OCI-LY1 (cell line): ENCODE results near the gene CRTAC1.

Source experiments
- H2AFZ ChIP-seq: fragments of 200-600 bp; sonication (generic), shearing (Covaris generic); 2 replicates; pipeline ENCODE4 v1.6.0; 2014; ENCODE audit warnings: antibody characterized with exemption, mild to moderate bottlenecking, low read length
- H3F3A ChIP-seq: fragments of 200-600 bp; sonication (generic), shearing (Covaris generic); 2 replicates; pipeline ENCODE4 v1.6.0; 2014; ENCODE audit warnings: mild to moderate bottlenecking, antibody characterized with exemption, low read length, moderate library complexity; ENCODE audit not compliant: insufficient read depth
- H3K27ac ChIP-seq: fragments of 200-600 bp; sonication (generic); 2 replicates; pipeline ENCODE4 v1.5.1; 2014; ENCODE audit warnings: low read length, mixed run types, mild to moderate bottlenecking, low read depth; ENCODE audit not compliant: poor library complexity, severe bottlenecking
- H3K27me3 ChIP-seq: fragments of 200-600 bp; sonication (generic); 2 replicates; pipeline ENCODE4 v1.6.0; 2014; ENCODE audit warnings: antibody characterized with exemption, mild to moderate bottlenecking, low read length, moderate library complexity; ENCODE audit not compliant: insufficient read depth
- H3K36me3 ChIP-seq: fragments of 200-600 bp; sonication (generic); 2 replicates; pipeline ENCODE4 v1.6.1; 2014; ENCODE audit warnings: mild to moderate bottlenecking, antibody characterized with exemption, low read length, moderate library complexity, mixed read lengths; ENCODE audit not compliant: insufficient read depth
- H3K4me1 ChIP-seq: fragments of 200-600 bp; sonication (generic); 2 replicates; pipeline ENCODE4 v1.5.1; 2014; ENCODE audit warnings: mild to moderate bottlenecking, low read length, moderate library complexity; ENCODE audit not compliant: insufficient read depth, severe bottlenecking
- H3K4me2 ChIP-seq: fragments of 200-600 bp; sonication (generic), shearing (Covaris generic); 2 replicates; pipeline ENCODE4 v1.6.1; 2014; ENCODE audit warnings: low read length
- H3K4me3 ChIP-seq: fragments of 200-600 bp; sonication (generic); 2 replicates; pipeline ENCODE4 v1.5.1; 2014; ENCODE audit warnings: low read length, low read depth, mild to moderate bottlenecking, mixed read lengths; ENCODE audit not compliant: poor library complexity, severe bottlenecking
- H3K79me2 ChIP-seq: fragments of 200-600 bp; shearing (Covaris generic); 2 replicates; pipeline ENCODE4 v1.6.1; 2016; ENCODE audit warnings: mixed run types, low read length, mixed read lengths; ENCODE audit not compliant: insufficient read depth
- H3K9ac ChIP-seq: fragments of 200-600 bp; sonication (generic), shearing (Covaris generic); 2 replicates; pipeline ENCODE4 v1.6.1; 2014; ENCODE audit warnings: mild to moderate bottlenecking, low read length, mixed read lengths
- H3K9me2 ChIP-seq: fragments of 200-600 bp; sonication (generic), shearing (Covaris generic); 2 replicates; pipeline ENCODE4 v1.6.1; 2014; ENCODE audit warnings: low read depth, mild to moderate bottlenecking, low read length, mixed read lengths
- H3K9me3 ChIP-seq: fragments of 200-600 bp; shearing (Covaris generic); 2 replicates; pipeline ENCODE4 v1.6.1; 2014; ENCODE audit warnings: low read length, mixed read lengths
- H4K20me1 ChIP-seq: fragments of 200-600 bp; sonication (generic), shearing (Covaris generic); 2 replicates; pipeline ENCODE4 v1.6.0; 2016; ENCODE audit warnings: mild to moderate bottlenecking, low read length; ENCODE audit not compliant: insufficient read depth
- EZH2 ChIP-seq: fragments of 200-600 bp; sonication (generic), shearing (Covaris generic); IDR thresholded peaks from 2 replicates; pipeline ENCODE4 v1.8.0; 2017; ENCODE audit warnings: borderline replicate concordance, mixed run types, mild to moderate bottlenecking, antibody characterized with exemption, low read length, moderate library complexity, mixed read lengths
- TF ChIP-seq, protein P1 (sequence below): fragments of 200-600 bp; sonication (generic), shearing (Covaris generic); IDR thresholded peaks from 2 replicates; pipeline ENCODE4 v1.5.1; 2017; ENCODE audit warnings: mild to moderate bottlenecking, antibody characterized with exemption, low read length, moderate library complexity, mixed read lengths

CRTAC1 gene

DNA sequence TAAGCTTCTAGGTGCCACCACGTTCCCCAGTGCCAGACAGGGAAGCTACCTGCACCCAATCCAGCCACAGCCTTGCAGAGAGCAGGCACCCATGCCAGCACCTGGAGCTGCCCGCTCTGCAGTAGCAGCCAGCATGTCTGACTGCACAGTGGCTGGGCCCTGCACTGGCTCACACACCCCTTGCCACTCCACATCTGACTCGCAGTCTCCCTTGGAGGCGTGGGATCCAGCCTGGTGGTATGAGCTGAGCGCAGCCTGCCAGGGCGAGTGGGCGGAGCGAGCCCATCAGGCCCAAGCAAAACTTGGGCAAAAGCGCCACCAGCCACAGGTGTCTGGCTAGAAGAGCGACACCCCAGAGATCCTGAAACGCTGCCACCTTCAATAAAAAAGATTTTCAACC is 30.1 kb downstream of the CRTAC1 start:
- H3K9ac ChIP-seq, result no peak overlapping the region
- H2AFZ ChIP-seq, result no peak overlapping the region
- no peak overlapping the region for H3K27ac ChIP-seq
- no peak overlapping the region for H3K4me2 ChIP-seq
- no peaks in the 10 kb centered on the region for H3K9me3 ChIP-seq
- no peak for TF ChIP-seq EZH2
- TF ChIP-seq, protein P1, sequence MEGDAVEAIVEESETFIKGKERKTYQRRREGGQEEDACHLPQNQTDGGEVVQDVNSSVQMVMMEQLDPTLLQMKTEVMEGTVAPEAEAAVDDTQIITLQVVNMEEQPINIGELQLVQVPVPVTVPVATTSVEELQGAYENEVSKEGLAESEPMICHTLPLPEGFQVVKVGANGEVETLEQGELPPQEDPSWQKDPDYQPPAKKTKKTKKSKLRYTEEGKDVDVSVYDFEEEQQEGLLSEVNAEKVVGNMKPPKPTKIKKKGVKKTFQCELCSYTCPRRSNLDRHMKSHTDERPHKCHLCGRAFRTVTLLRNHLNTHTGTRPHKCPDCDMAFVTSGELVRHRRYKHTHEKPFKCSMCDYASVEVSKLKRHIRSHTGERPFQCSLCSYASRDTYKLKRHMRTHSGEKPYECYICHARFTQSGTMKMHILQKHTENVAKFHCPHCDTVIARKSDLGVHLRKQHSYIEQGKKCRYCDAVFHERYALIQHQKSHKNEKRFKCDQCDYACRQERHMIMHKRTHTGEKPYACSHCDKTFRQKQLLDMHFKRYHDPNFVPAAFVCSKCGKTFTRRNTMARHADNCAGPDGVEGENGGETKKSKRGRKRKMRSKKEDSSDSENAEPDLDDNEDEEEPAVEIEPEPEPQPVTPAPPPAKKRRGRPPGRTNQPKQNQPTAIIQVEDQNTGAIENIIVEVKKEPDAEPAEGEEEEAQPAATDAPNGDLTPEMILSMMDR, result no peak
- no peaks in the 10 kb centered on the region for H4K20me1 ChIP-seq
- no peaks in the 10 kb centered on the region for H3F3A ChIP-seq
- no peaks in the 10 kb centered on the region for H3K9me2 ChIP-seq
- H3K27me3 ChIP-seq, result no peaks in the 10 kb centered on the region
- no peaks in the 10 kb centered on the region for H3K4me1 ChIP-seq
- H3K79me2 ChIP-seq, result no peaks in the 10 kb centered on the region
- H3K4me3 ChIP-seq, result no peak overlapping the region
- no peaks in the 10 kb centered on the region for H3K36me3 ChIP-seq

DNA sequence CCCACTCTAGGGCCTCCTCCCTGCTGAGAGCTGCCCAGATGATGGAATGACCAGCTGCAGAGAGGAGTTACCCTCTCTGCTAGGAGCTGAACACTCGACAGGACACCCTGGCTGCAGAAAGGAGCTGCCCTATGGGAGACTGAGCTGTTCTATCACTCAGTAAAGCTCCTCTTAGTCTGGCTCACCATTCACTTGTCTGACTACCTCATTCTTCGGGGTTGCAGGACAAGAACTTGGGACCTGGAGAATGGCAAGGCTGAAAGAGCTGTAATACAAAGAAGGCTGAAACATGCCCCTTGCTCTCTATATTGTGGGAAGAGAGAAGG is 30.5 kb downstream of the CRTAC1 start:
- TF ChIP-seq, protein P1, result no peak
- no peak for TF ChIP-seq EZH2
- no peaks in the 10 kb centered on the region for H3K9me2 ChIP-seq
- H3F3A ChIP-seq, result no peaks in the 10 kb centered on the region
- H4K20me1 ChIP-seq, result no peaks in the 10 kb centered on the region
- H3K9ac ChIP-seq, result no peak overlapping the region
- H3K27ac ChIP-seq, result no peak overlapping the region
- no peaks in the 10 kb centered on the region for H3K79me2 ChIP-seq
- H3K36me3 ChIP-seq, result no peaks in the 10 kb centered on the region
- no peak overlapping the region for H2AFZ ChIP-seq
- no peaks in the 10 kb centered on the region for H3K4me1 ChIP-seq
- H3K27me3 ChIP-seq, result no peaks in the 10 kb centered on the region
- no peak overlapping the region for H3K4me2 ChIP-seq
- H3K9me3 ChIP-seq, result no peaks in the 10 kb centered on the region
- H3K4me3 ChIP-seq, result no peak overlapping the region

DNA sequence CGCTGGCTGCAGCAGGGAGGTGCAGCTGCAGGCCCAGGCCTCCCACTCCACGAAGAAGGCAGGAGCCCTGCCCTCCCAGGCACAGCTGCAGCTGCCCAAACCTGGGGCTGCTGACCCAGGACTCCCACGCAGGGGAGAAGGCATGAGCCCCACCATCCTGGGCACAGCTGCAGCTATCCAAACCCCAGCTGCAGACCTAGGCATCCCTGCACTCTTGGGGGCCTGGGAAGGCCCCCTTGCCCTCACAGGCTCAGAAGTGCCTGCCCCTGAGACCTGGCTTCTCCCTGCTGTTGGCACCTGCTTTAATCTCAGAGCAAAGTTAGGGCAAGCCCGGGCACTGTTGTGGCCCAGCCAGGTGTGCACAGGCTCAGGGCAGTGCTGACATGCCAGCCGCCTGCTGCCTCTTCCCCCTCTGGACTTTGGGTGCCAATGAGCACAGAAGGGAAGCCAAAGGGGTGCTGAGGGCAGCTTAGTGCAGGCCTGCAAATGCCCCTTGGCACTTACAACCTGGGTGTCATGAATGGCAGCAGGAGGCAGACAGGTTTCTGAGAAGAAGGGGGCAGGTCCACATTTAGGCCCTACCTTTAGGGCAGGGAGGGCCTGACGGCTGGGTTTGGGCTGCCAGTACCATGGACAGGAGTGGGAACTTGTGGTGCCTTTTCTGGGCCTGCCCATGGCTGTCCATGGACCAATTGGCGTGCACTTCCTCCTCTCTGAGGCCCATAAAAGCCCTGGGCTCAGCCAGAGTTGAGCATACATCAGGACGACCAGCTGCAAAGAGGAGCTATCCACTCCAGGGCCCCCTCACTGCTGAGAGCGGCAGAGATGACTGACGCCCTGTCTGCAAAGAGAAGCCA is 31.1 kb downstream of the CRTAC1 start:
- Histone ChIP-seq H3K9me2 (no peaks in the 10 kb centered on the region), H3K27me3 (no peaks in the 10 kb centered on the region), H3K9ac (no peak overlapping the region), H3K79me2 (no peaks in the 10 kb centered on the region), H3K27ac (no peak overlapping the region), H3K4me3 (no peak overlapping the region), H3K4me2 (no peak overlapping the region), H3K36me3 (no peaks in the 10 kb centered on the region), H3K9me3 (no peaks in the 10 kb centered on the region), H3F3A (no peaks in the 10 kb centered on the region), H3K4me1 (no peaks in the 10 kb centered on the region), H4K20me1 (no peaks in the 10 kb centered on the region), H2AFZ (no peak overlapping the region)
- TF ChIP-seq, protein P1, result no peak
- TF ChIP-seq EZH2, result no peak
